ENCODE data around the gene CCDC179. TPM values are rescaled to one million over a fixed set of nuclear protein-coding genes. Genes with fewer than 3 reads are reported as not detected.

CCDC179 gene
- total and polyA plus RNA-seq, 4 experiments from 2014 or later, result not detected

DNA sequence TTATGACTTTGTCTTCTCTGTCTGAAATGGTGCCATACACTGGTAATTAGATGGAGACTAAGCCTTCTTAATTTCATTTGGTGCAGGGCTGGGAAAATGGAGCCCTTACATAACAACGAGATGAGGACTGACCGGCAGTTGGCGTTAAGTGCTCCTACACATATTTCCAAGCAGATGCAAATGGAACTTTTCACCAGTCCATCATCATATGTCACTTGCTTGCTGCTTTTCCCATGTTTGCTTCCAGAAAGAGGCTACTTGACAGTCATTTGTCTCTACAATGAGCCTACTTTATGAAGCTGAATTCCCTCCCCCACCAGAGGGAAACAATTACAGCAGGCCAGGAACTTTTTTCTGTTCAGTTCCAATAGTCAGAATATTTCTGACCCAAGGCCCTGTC is 63.2 kb downstream of the CCDC179 start:
- CTCF ChIA-PET (ENCODE audit: partially characterized antibody), result no interaction called here
- intact Hi-C loops (cut with micrococcal nuclease), result no loop called here
- no peak for DNase-seq
- Mint-ChIP-seq H3K27ac (no peak overlapping the region), H3K9me3 (no peaks in the 10 kb centered on the region), H3K4me1 (peaks cover 0 to 1% (median 0%) of the 10 kb centered on the region in 4 donors), H3K36me3 (no peaks in the 10 kb centered on the region), H3K4me3 (no peak overlapping the region), H3K27me3 (peaks cover 1 to 9% of the 10 kb centered on the region in 2 donors)
- Histone ChIP-seq H3K4me3 (ENCODE audit: low read length in 2 of 2) (no peak overlapping the region), H3K27me3 (ENCODE audit: insufficient read depth, low read length) (no peaks in the 10 kb centered on the region), H3K27ac (ENCODE audit: low read depth, low read length) (no peak overlapping the region), H3K9me3 (ENCODE audit: control insufficient read depth in 1 of 2, low read length in 2 of 2) (no peaks in the 10 kb centered on the region), H3K36me3 (ENCODE audit: insufficient read depth, low read length) (no peaks in the 10 kb centered on the region), H3K4me1 (ENCODE audit: insufficient read depth, low read length) (no peaks in the 10 kb centered on the region)
- POLR2A ChIA-PET (ENCODE audit: partially characterized antibody), result no interaction called here

Other genes with a start within 250 kb of the CCDC179 start
- gene FANCF, start 234.7 kb downstream of the CCDC179 start, total RNA-seq, result 10 to 100 TPM; 22.2 to 23.5 TPM
- gene FANCF, start 234.7 kb downstream of the CCDC179 start, polyA plus RNA-seq, result 10 to 100 TPM in 1 of 2 donors, 1 to 10 TPM in 1; 8.6 to 17.7 TPM
- gene GAS2, start 193.9 kb downstream of the CCDC179 start, total RNA-seq, result 1 to 10 TPM; 3.3 to 3.4 TPM
- gene GAS2, start 193.9 kb downstream of the CCDC179 start, polyA plus RNA-seq, result 1 to 10 TPM; 2.7 to 3.0 TPM
- gene SVIP, start 30.7 kb downstream of the CCDC179 start, total RNA-seq, result 10 to 100 TPM; 64.3 to 73.8 TPM
- gene SVIP, start 30.7 kb downstream of the CCDC179 start, polyA plus RNA-seq, result 10 to 100 TPM; 46.5 to 75.0 TPM

All from CD4-positive, alpha-beta memory T cell (primary cell).